ENCODE measurements around the gene AFDN.

The AFDN gene

GRCh38 chr6:167898673-167899311 is 72.1 kb downstream of the AFDN start:
- no peak overlapping the region for H3K27ac ChIP-seq
- TF ChIP-seq, protein P1, sequence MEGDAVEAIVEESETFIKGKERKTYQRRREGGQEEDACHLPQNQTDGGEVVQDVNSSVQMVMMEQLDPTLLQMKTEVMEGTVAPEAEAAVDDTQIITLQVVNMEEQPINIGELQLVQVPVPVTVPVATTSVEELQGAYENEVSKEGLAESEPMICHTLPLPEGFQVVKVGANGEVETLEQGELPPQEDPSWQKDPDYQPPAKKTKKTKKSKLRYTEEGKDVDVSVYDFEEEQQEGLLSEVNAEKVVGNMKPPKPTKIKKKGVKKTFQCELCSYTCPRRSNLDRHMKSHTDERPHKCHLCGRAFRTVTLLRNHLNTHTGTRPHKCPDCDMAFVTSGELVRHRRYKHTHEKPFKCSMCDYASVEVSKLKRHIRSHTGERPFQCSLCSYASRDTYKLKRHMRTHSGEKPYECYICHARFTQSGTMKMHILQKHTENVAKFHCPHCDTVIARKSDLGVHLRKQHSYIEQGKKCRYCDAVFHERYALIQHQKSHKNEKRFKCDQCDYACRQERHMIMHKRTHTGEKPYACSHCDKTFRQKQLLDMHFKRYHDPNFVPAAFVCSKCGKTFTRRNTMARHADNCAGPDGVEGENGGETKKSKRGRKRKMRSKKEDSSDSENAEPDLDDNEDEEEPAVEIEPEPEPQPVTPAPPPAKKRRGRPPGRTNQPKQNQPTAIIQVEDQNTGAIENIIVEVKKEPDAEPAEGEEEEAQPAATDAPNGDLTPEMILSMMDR (conservative IDR thresholded peaks at IDR 0.05), result peak; percentile 83

DNA sequence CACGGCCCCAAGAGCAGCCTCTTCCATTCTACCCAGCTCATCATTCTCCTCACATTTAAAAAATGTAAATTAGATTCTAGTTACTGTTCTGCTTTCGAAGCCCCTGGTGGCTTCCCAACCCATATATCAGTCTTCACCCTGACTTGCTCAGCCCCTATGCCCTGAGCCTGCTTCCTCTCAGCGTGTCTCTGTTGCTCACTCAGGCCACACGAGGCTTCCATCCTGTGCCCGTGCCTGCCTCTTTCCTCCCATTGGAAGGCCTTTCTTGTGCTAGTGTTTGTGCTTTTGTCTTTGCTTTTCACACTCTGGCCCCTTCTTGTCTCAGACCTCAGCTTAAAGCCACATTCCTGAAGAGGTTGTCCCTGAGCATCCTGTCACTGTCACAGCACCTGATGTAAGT is 78.1 kb downstream of the AFDN start:
- peak overlapping the region; percentile 76; the same call in 1 of the 2 replicates for H3K27ac ChIP-seq
- TF ChIP-seq, protein P1 (conservative IDR thresholded peaks at IDR 0.05), result no peak

- peak overlapping the region; percentile 76 for H3K27ac ChIP-seq
- TF ChIP-seq, protein P1 (conservative IDR thresholded peaks at IDR 0.05), result peak; percentile 53
Observed at GRCh38 chr6:167906899-167907298, 80.2 kb downstream of the AFDN start.

- TF ChIP-seq, protein P1 (conservative IDR thresholded peaks at IDR 0.05), result peak; percentile 82
Observed at GRCh38 chr6:167907837-167908681, 81.3 kb downstream of the AFDN start.

GRCh38 chr6:167910007-167910406 is 83.3 kb downstream of the AFDN start:
- TF ChIP-seq, protein P1 (conservative IDR thresholded peaks at IDR 0.05), result no peak
- H3K27ac ChIP-seq, result peak overlapping the region; percentile 76

More at GRCh38 chr6:167907837-167908681, 81.3 kb downstream of the AFDN start:
- peak overlapping the region; percentile 76 for H3K27ac ChIP-seq

DNA sequence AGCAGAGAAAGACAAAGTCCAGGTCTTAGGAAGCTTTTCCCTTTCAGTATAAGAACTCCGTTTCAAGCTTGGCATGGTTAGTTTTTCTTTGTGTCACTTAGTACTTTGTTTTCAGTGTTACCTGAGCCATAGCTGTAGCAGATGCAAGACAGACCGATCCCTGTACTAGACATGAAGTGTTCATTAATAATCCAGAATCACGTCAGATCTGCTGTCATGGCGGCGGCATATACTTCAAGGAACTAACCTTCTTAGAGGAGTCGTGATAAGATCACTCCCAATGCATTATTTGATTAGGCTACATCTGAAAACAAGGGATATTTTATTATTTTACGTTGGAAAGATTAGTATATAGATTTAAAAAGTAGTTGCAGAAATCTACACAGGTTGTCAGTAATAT is 83.9 kb downstream of the AFDN start:
- H3K27ac ChIP-seq, result peak overlapping the region; percentile 76
- TF ChIP-seq, protein P1 (conservative IDR thresholded peaks at IDR 0.05), result no peak

GRCh38 chr6:167912494-167912893 is 85.8 kb downstream of the AFDN start:
- TF ChIP-seq, protein P1 (conservative IDR thresholded peaks at IDR 0.05), result no peak
- H3K27ac ChIP-seq, result peak overlapping the region; percentile 76; the same call in 1 of the 2 replicates
